Activated CD8-positive, alpha-beta memory T cell treated with anti-CD3 and anti-CD28 coated beads for 24 hours (primary cell): ENCODE measurements around the gene SYNGR3.

Experiments
- DNase-seq: peaks from one replicate; pipeline ENCODE4 v3.0.0-alpha.2; 2020

SYNGR3 gene

GRCh38 chr16:1960665-1961630 is 28.8 kb upstream of the SYNGR3 start:
- DNase-seq, result peak; percentile 87

GRCh38 chr16:1961651-1962067 is 28.1 kb upstream of the SYNGR3 start:
- peak; percentile 73 for DNase-seq

GRCh38 chr16:1962161-1963153 is 27.3 kb upstream of the SYNGR3 start:
- peak; percentile 70 for DNase-seq

GRCh38 chr16:1963806-1964505 is 25.8 kb upstream of the SYNGR3 start:
- DNase-seq, result no peak

- peak; percentile 99 for DNase-seq
Observed at GRCh38 chr16:1964506-1965395, 25.0 kb upstream of the SYNGR3 start, which contains the start of gene RPS2. Gene RPS2 (minus strand): TSS chr16:1964826. CDS start chr16:1964625, 201 bp downstream.

- DNase-seq, result peak; percentile 76
Observed at GRCh38 chr16:1965396-1966001, 24.3 kb upstream of the SYNGR3 start.

- no peak for DNase-seq
Observed at GRCh38 chr16:1966460-1966859, 23.3 kb upstream of the SYNGR3 start, which contains the start of gene RNF151. Gene RNF151 (plus strand): TSS chr16:1966856. CDS start chr16:1966882, 26 bp downstream.

GRCh38 chr16:1968146-1968953 is 21.4 kb upstream of the SYNGR3 start:
- no peak for DNase-seq

- peak; percentile 99 for DNase-seq
Observed at GRCh38 chr16:1971796-1972489, 17.8 kb upstream of the SYNGR3 start, which contains the start of gene TBL3. Gene TBL3 (plus strand): TSS chr16:1972053. CDS start chr16:1972165, 112 bp downstream.

- DNase-seq, result no peak
Observed at GRCh38 chr16:1972490-1972877, 17.3 kb upstream of the SYNGR3 start.

GRCh38 chr16:1973461-1974156 is 16.2 kb upstream of the SYNGR3 start:
- DNase-seq, result no peak

- DNase-seq, result no peak
Observed at GRCh38 chr16:1974157-1975070, 15.4 kb upstream of the SYNGR3 start.

GRCh38 chr16:1975432-1976215 is 14.1 kb upstream of the SYNGR3 start:
- no peak for DNase-seq

- DNase-seq, result no peak
Observed at GRCh38 chr16:1976216-1976520, 13.6 kb upstream of the SYNGR3 start.

GRCh38 chr16:1976951-1977874 is 12.6 kb upstream of the SYNGR3 start:
- no peak for DNase-seq

- no peak for DNase-seq
Observed at GRCh38 chr16:1977875-1978268, 11.9 kb upstream of the SYNGR3 start.
